ENCODE data around the gene RHBDL1. TPM values are rescaled to one million over a fixed set of nuclear protein-coding genes. Genes with fewer than 3 reads are reported as not detected.

The RHBDL1 gene
- total RNA-seq, 4 donors from 2014 or later, result 0.44 to 1.0 (median 0.96) TPM; not detected in 1

- TF ChIP-seq, protein P1, sequence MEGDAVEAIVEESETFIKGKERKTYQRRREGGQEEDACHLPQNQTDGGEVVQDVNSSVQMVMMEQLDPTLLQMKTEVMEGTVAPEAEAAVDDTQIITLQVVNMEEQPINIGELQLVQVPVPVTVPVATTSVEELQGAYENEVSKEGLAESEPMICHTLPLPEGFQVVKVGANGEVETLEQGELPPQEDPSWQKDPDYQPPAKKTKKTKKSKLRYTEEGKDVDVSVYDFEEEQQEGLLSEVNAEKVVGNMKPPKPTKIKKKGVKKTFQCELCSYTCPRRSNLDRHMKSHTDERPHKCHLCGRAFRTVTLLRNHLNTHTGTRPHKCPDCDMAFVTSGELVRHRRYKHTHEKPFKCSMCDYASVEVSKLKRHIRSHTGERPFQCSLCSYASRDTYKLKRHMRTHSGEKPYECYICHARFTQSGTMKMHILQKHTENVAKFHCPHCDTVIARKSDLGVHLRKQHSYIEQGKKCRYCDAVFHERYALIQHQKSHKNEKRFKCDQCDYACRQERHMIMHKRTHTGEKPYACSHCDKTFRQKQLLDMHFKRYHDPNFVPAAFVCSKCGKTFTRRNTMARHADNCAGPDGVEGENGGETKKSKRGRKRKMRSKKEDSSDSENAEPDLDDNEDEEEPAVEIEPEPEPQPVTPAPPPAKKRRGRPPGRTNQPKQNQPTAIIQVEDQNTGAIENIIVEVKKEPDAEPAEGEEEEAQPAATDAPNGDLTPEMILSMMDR (IDR thresholded peaks at IDR 0.05), result no peak
- ATAC-seq (ENCODE audit: low FRiP score) (no peak), DNase-seq (ENCODE audit: low spot score) (no peak)
Measured at GRCh38 chr16:680967-681745, 5.7 kb downstream of the RHBDL1 start.

DNA sequence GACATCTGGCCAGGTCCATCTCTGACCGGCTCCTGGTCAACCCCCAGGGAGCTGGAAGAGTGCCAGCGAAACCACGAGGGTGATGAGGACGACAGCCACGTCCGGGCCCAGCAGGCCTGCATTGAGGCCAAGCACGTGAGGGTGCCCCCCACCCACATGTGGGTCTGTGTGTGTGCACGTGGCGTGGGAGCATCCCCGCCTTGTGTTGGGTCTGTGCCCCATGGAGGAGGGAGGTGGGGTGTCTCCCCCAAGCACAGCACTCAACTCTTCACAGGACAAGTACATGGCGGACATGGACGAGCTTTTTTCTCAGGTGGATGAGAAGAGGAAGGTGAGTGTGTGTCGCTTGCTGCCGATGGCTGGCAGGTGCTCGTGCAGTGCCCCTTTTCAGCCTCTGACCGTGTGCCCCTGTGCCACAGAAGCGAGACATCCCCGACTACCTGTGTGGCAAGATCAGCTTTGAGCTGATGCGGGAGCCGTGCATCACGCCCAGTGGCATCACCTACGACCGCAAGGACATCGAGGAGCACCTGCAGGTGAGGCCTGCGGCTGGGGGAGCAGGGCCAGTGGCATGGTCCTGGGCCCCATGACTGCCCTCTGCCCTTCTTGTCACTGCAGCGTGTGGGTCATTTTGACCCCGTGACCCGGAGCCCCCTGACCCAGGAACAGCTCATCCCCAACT, 6.4 kb downstream of the RHBDL1 start:
- ATAC-seq (ENCODE audit: low FRiP score) (no peak), DNase-seq (ENCODE audit: low spot score) (no peak)
- TF ChIP-seq, protein P1 (IDR thresholded peaks at IDR 0.05), result no peak

DNA sequence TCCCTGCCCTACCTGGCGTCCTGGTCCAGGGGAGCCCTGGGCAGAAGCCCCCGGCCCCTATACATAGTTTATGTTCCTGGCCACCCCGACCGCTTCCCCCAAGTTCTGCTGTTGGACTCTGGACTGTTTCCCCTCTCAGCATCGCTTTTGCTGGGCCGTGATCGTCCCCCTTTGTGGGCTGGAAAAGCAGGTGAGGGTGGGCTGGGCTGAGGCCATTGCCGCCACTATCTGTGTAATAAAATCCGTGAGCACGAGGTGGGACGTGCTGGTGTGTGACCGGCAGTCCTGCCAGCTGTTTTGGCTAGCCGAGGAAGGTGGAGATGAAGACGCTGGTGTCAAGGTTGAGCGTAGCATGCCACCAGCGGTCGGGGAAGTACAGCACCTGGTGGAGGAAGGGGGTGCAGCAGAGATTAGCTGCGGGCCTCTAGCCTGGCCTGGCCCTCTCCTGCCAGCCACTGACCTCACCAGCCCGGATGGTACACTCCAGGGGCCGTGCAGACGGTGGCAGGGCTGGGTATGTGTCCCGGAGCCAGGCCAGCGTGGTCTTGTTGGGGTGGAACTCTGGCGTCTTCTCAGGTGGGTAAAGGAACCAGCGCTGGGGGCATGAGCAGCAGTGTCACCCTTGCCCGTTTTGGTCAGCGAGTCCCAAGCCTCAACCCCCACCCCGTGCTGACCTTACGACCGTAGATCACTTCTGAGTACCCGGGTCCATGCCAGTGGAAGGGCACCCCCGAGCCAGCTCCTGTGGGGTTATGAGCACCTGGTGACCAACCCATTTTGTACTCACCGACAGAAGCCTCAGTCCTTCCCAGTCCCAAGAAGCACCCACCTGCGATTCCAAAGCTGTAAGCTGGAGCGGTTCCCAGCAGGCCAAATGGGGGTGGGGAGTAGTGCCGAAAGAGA, 7.3 kb downstream of the RHBDL1 start:
- TF ChIP-seq, protein P1 (IDR thresholded peaks at IDR 0.05), result no peak
- DNase-seq (ENCODE audit: low spot score) (no peak), ATAC-seq (ENCODE audit: low FRiP score) (no peak)

DNA sequence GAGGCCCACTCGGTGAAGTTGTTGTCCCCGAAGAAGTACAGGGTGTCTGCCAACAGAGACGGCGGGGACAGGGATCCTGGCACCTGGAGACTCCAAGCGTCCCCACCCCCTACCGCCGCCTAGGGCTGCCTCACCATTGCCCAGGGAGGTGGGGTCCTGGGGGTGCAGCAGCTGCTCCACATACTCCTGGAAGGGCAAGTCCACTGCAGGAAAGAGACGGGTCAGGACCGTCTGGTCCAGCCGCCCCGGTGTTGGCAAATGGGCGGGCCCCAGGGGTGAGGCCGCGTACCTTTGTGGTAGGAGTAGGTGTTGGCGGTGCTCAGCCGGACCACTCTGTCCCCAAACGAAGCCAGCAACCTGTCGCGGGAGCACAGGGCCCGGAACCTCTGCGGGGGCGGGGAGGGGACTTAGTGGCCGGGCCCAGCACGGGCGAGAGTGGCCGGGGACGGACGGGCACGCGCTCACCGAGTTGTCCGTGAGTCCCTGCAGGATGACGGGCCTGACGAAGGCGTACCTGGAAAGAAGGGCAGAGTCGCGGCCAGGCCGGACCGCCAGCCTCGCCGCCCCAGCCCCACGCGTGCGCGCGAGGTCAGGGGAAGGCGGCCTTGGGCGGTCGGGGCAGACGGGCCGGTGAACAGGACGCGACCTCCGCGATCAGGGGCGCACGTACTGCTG, 8.1 kb downstream of the RHBDL1 start:
- no peak for DNase-seq (ENCODE audit: low spot score)

DNA sequence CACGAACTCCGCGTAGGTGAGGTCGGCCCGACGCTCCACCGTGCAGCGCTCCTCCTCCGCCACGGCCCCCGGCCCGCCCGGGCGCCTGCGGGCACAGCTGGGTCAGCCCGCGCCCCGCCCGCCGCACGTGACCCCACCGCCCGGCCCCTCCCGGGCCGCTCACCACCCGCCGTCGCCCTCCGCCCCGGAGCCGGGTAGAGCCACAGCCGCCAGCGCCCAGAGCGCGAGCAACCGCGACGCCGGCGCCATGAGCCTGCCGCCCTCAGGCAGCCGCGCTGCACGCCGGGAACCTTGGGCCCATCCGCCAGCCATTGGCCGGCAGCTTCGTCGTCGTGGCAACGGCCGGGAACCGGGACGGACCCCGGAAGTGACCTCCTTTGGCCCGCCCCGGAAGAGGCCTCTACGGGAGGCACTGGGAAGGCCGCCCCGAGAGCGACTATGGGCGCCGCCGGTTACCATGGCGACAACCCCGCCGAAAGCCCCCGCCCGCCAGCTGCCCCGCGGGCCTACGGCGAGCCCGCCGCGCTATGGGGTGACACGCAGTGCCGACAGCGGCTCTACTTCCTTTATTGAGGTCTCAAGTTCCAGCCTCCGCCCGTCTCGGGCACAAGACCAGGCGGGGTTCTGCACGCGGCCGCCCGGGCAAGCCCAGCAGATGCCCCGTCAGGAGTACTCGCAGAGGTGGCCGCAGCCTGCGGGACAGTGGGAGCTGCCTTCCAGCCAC, 8.8 kb downstream of the RHBDL1 start, which contains the start of gene JMJD8:
JMJD8 (minus strand) TSS at position 264 of the 724 bp plus-strand sequence; CDS start at position 249, 15 bp downstream.
- DNase-seq (ENCODE audit: low spot score) (peak; percentile 76), ATAC-seq (ENCODE audit: low FRiP score) (peak; percentile 67)
- TF ChIP-seq, protein P1 (IDR thresholded peaks at IDR 0.05), result no peak

More for the DNA sequence above, 8.1 kb downstream of the RHBDL1 start:
- no peak for ATAC-seq (ENCODE audit: low FRiP score)
- TF ChIP-seq, protein P1 (IDR thresholded peaks at IDR 0.05), result no peak
